Right renal pelvis (tissue), 4 donors: ENCODE results near the gene SMYD4. TPM values are rescaled to one million over a fixed set of nuclear protein-coding genes. Genes with fewer than 3 reads are reported as not detected.
"Not testable (repeated sequence)": the region's sequence is repeated elsewhere in the genome, so short reads cannot be mapped to it uniquely, and the experiment has no call there.

Experiments
- DNase-seq, 4 donors: peaks; one replicate each; pipeline ENCODE4 v3.0.0-alpha.2; 2013; ENCODE audit warnings: low read depth in 4 of 4, low spot score in 3 of 4, missing footprints in 1 of 4
- polyA plus RNA-seq, 4 donors: library from polyadenylated mRNA; unstranded; fragments of 120-200 nt; gene quantifications; one replicate each; pipeline ENCODE4 v1.2.1, GENCODE V29; 2013; ENCODE audit not compliant: insufficient read length in 4 of 4

The SMYD4 gene
- polyA plus RNA-seq, result 10 to 100 TPM; 12.6 to 17.7 (median 13.6) TPM

- DNase-seq, result peak; percentile 78 to 83 (median 80)
These were observed at the start of gene SMYD4, which contains the start of gene RPA1 for GRCh38 chr17:1829592-1830257. SMYD4 (minus strand) TSS chr17:1829902; CDS start chr17:1827994, 1,908 bp downstream. RPA1 (plus strand) TSS chr17:1830005; CDS start chr17:1830094, 89 bp downstream.

DNA sequence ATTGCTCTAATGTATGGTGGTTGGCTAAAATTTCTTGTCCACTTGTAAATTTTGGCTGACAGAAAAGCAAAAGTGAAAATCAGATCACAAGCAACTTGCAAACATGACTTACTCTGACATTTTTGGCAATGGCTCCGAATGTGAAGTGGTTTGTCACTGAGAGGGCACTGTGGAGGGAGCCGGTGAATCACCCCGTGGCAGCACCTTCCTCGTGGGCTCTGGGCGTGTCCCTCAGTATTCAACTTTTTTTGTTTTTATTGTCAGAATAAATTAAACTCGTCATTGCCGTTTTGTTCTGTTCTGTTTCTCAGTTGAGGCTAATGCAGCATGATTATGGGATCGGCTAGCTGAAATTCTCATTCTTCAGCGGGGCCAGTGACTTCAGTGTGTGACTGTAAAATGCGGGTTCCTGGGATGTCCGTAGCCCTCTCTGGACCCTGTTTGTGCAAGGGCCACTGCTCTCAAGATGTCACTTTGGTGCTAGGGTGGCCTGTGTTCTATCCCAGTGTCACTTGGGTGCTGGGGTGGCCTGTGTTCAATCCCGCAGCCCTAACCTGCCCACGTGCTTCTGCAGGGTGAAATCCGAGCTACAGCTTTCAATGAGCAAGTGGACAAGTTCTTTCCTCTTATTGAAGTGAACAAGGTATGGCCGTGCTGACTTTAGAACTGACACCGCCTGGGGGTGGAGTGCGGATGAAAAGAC is 48.9 kb upstream of the SMYD4 start:
- no peak for DNase-seq

DNA sequence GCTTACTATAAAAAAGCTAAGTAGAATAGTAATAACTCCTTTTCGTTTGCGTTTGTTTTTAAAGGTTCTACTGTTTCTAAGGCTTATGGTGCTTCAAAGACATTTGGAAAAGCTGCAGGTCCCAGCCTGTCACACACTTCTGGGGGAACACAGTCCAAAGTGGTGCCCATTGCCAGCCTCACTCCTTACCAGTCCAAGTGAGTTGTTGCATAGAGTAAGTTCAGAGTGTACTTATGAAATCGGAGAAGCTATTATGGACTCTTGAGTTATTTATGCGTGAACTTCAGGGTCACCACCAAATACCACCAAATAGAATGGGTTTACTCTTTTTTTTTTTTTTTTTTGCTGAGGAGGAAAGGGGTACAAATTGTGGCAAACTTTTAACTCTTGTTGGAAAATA is 45.9 kb upstream of the SMYD4 start:
- no peak for DNase-seq

DNA sequence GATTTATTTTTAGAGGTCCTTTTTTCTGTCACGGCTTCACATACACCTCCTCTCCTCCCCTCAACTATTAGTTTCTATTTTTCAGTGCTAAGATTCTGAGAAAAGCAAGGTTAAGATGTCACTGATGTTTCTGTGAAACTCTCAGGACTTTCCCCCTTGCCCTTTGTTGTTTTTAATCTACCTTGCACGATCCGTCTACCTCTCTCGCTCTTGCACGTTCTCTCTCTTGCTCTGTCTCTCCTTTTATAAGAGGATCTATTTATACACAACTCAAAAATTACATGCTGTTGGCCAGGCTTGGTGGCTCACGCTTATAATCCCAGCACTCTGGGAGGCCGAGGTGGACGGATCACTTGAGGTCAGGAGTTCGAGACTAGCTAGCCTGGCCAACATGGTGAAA is 43.7 kb upstream of the SMYD4 start:
- no peak for DNase-seq

DNA sequence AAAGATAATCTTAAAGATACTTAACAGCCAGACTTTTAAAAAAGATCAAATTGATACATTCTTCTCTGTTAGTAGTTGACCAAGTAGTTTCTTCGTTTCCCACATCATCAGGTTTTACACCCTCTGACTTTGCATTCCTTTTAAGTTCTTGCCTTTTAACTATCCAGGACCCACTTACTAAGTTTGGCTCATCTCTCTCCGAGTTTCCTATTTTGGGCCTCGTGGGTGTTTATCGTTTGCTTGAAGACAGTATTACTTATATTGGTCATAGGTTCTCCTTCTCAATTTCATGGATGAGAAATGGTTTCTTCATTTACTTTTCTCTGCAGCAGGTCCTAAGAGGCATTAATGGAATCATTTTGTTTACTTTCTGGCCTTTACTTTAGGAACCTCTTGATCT is 43.3 kb upstream of the SMYD4 start:
- DNase-seq, result no peak

DNA sequence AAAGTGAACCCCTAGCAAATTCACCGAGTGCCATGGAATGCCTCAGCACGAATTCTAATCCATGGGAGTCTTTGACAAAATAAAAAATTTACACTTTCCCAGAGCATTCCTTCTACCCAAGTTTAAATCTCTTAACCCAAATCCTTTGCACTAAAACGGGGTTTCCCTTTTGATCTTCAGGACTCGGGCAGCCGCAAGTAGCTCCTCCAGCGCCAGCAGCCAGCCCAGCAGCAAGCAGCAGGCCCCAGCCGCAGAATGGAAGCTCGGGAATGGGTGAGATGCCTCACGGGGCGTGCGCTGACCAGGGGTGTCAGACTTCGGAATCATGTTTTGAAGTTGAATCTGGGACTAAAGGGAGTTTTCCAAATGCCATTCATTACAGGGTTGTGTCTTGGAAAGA is 42.6 kb upstream of the SMYD4 start:
- no peak for DNase-seq

DNA sequence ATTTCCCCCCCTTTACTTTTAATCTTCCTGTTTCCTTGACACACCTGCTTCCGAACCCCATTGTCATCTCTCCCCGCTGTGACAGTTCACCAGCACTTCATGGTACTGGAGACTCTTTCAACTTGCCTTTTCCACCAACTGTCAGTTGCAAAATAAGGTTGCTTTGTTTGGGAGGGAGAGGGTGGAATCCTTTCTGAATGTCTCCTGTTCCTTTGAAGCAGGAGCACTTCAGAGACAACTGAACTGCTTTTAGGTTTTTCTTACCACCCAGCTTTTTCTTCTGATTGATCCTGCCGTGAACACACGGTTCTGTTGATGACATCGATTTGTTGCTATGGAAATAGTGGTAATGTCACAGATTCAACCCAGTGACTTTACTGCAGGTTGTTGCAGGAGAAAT is 42.1 kb upstream of the SMYD4 start:
- no peak for DNase-seq

DNA sequence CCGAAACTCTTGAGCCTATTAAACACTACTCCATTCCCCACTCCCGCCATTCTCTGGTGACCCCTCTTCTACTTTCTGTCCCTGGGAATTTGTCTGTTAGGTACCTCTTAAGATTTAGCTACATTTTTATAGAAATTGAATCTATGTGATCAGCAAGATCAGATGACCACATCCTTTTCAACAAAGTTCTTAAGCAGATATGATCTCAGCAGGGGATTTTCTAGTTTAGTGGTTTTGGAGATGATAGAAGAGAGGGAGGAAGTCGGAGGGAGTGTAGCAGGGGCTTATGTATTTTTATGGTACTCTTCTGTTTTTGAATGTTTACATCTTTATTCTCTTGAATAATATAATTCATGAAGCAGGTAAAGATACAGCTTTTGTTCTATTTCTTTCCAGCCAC is 40.9 kb upstream of the SMYD4 start:
- no peak for DNase-seq

- peak in 1 of 4 donors; percentile 4 for DNase-seq
These were observed 38.4 kb upstream of the SMYD4 start for GRCh38 chr17:1868090-1868489.

- no peak for DNase-seq
These were observed 37.6 kb upstream of the SMYD4 start for GRCh38 chr17:1867307-1867706.

- DNase-seq, result no peak
These were observed 35.7 kb upstream of the SMYD4 start for GRCh38 chr17:1865252-1866037.

DNA sequence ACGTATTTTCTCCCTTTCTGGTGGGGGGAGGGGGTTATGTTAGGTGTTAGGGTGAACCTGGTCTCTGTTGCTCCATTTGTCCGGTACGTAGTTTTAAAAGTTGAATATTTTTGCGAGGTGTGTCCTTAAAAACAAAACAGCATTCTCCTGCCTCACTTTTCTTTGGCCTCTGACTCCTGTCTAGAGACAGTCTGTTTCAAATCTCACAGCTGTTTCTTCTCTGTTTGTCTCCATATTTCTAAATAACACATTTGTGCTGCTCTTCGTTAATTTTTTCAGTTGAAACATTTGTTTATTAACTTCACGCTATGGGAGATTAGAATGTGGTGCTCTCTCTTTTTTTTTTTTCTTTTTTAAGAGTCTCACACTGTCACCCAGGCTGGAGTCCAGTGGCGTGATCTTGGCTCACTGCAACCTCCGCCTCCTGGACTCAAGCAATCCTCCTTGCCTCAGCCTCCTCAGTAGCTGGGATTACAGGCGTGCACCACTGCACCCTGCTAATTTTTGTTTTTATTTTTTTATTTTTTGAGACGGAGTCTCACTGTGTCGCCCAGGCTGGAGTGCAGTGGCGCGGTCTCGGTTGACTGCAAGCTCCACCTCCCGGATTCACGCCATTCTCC is 31.8 kb upstream of the SMYD4 start:
- no peak for DNase-seq

DNA sequence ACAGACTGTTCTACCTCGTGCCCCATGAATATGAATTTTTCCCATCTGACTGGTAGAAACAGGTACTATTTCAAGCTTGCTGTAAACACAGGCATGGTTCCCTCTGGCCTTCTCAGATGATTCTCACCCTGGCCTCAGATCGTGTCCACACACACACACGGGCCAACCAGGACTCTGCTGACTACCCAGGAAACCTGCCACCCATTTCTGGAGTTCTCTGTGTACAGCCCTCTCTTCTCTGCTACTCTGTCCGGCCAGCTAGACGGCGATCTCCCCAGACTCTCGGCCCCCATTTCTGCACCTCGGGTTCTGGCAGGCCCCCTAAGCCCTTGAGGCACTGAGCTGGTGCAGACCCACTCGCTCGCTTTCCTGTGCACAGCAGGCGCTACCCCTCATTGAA is 31.3 kb upstream of the SMYD4 start:
- DNase-seq, result no peak

GRCh38 chr17:1856462-1856861 is 26.8 kb upstream of the SMYD4 start:
- DNase-seq, result not testable (repeated sequence)

DNA sequence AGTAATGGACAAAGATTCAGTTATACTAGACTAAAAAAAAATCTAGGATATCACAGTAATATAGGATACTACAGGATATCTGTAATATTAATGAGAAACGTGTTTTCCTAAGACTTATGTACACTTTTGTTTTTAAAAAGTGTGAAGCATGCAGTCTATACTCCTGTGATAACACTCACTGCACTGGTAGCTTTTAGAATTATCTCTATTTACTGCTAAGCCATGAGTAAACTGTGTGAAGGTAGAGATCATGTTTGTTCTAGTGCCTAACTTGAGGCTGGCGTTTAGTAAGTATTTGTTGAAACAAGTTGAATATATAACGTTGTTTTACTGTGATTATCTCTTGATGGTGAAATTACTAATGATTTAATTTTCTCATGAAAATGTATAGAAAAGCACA is 24.0 kb upstream of the SMYD4 start:
- no peak for DNase-seq

DNA sequence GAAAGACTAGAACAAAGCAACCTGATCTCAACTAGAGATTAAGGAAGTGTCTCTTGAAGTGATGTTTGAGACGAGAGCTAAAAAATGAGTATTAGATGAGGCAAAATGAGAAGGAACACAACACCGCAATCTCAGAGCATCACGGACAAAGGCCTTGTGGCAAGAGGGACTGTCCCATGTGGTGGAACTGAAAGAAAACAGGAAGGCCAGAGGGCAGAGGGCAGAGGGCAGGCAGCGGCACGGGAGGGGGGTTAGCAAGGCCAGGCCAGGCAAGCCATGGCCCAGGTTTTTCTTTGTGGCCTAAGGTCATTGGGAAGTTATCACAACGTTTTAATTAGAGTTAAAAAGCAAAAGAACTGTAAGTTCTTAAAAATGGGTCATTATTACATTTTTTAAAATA is 22.6 kb upstream of the SMYD4 start:
- no peak for DNase-seq

- no peak for DNase-seq
These were observed 17.5 kb upstream of the SMYD4 start for GRCh38 chr17:1847191-1847590.

DNA sequence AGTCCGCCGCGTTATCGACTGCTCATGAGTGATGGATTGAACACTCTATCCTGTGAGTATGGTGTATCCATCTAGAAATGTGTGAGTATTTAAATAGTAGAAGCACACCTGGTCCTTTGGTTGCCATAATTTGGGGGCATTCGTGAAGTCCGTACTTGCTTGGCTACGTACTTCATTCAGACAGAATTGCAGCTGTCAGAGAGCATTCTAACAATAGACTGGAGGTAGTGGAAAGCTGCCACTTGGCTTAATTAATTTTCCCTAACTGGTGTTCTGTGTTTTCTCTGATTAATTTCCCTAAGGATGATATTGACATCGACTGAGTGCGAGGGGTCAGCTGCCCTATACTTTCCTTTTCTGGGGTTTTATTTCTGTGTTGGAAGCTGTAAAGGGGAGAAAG is 14.2 kb upstream of the SMYD4 start:
- no peak for DNase-seq

DNA sequence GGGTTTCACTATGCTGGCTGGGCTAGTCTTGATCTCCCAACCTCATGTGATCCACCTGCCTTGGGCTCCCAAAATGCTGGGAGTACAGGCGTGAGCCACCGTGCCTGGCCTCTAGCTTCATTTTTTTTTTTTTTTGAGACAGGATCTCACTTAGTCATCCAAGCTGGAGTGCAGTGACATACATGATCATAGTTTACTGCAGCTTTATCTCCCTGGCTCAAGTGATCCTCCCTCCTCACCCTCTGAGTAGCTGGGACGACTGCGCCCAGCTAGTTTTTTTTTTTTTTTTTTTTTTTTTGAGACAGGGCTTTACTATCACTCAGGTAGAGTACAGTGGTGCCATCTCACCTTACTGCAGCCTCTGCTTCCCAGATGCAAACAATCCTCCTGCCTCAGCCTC is 9.8 kb upstream of the SMYD4 start:
- DNase-seq, result no peak

- DNase-seq, result no peak
These were observed 4.9 kb upstream of the SMYD4 start for GRCh38 chr17:1834380-1835149.
